GM21528 (cell line): Measurements from ENCODE around the gene ARHGEF12.

Source experiments
- ATAC-seq: cut with Tn5 transposase; IDR thresholded peaks from one replicate; pipeline ENCODE4 v1.9.1; 2021; ENCODE audit warnings: mild to moderate bottlenecking, moderate library complexity; ENCODE audit not compliant: unreplicated experiment, low FRiP score

ARHGEF12 gene

GRCh38 chr11:120335908-120336640, at the start of gene ARHGEF12:
Gene ARHGEF12 (plus strand): TSS chr11:120336413. CDS start chr11:120337244, 831 bp downstream.
- ATAC-seq, result peak; percentile 66

- ATAC-seq, result no peak
Observed at GRCh38 chr11:120288021-120288420, 48.2 kb upstream of the ARHGEF12 start.

- no peak for ATAC-seq
Observed at GRCh38 chr11:120289426-120289825, 46.8 kb upstream of the ARHGEF12 start.

- ATAC-seq, result no peak
Observed at GRCh38 chr11:120290956-120291355, 45.3 kb upstream of the ARHGEF12 start.

- ATAC-seq, result no peak
Observed at GRCh38 chr11:120293038-120293800, 43.0 kb upstream of the ARHGEF12 start.

- ATAC-seq, result no peak
Observed at GRCh38 chr11:120294096-120294495, 42.1 kb upstream of the ARHGEF12 start.

GRCh38 chr11:120295099-120295498, 41.1 kb upstream of the ARHGEF12 start:
- ATAC-seq, result no peak

GRCh38 chr11:120296554-120296953, 39.7 kb upstream of the ARHGEF12 start:
- no peak for ATAC-seq

GRCh38 chr11:120298461-120298860, 37.8 kb upstream of the ARHGEF12 start:
- ATAC-seq, result no peak

- ATAC-seq, result no peak
Observed at GRCh38 chr11:120302001-120302805, 34.0 kb upstream of the ARHGEF12 start.

GRCh38 chr11:120303004-120303637, 33.1 kb upstream of the ARHGEF12 start:
- ATAC-seq, result no peak

GRCh38 chr11:120304526-120304925, 31.7 kb upstream of the ARHGEF12 start:
- ATAC-seq, result no peak

- ATAC-seq, result no peak
Observed at GRCh38 chr11:120305286-120305685, 30.9 kb upstream of the ARHGEF12 start.

GRCh38 chr11:120306519-120307242, 29.5 kb upstream of the ARHGEF12 start:
- no peak for ATAC-seq

- no peak for ATAC-seq
Observed at GRCh38 chr11:120307476-120307875, 28.7 kb upstream of the ARHGEF12 start.

GRCh38 chr11:120308081-120308480, 28.1 kb upstream of the ARHGEF12 start:
- no peak for ATAC-seq

- no peak for ATAC-seq
Observed at GRCh38 chr11:120310870-120311269, 25.3 kb upstream of the ARHGEF12 start.

GRCh38 chr11:120314861-120315260, 21.4 kb upstream of the ARHGEF12 start:
- ATAC-seq, result no peak

GRCh38 chr11:120316880-120317688, 19.1 kb upstream of the ARHGEF12 start:
- ATAC-seq, result no peak
